CD4-positive, alpha-beta T cell treated with Interleukin-12 subunit alpha and Interleukin-12 subunit beta, for 1 hour (primary cell): Measurements from ENCODE around the gene PLD1.
"Not testable (repeated sequence)": the region's sequence is repeated elsewhere in the genome, so short reads cannot be mapped to it uniquely, and the experiment has no call there.

Source experiments
- DNase-seq: peaks from one replicate; pipeline ENCODE4 v3.0.0-alpha.2; 2020

Gene PLD1

DNA sequence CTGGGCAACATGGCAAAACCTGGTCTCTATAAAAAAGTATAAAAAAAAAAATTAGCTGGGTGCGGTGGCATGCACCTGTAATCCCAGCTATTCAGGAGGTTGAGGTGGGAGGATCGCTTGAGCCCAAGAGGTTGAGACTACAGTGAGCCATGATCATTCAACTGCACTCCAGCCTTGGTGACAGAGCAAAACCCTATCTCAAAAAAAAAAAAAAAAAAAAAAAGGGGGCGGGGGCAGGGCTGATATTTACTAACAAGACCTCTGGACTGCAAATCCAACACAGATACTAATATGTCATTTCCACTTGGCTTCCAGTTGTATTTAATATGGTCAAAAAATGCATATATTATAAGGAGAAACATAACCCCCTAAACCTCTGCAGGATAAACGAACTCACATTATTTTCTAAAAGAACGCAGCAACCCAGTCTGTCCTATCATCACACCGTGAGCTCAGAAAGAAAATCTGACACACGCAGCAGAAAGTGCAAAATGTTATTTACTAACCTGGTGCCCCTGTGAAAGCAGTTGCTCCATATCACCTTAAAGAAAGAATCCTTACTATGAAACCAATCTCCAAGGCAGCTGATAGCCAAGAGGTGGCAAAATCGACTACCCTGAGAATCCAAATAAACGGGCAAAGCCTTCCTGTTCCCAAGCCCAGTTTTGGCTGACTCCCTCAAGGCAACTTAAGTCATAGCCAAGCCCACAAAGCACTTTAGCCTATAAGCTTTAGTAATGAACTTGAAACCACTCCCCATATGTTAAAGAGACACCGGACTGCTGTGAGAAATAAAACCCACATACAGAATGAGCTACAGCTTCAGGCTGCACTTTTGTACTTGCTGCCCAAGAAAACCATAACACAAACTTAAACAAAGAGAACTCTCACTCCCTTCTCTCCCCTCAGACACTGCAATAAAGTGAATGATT is 39.3 kb downstream of the PLD1 start:
- DNase-seq: no peak

DNA sequence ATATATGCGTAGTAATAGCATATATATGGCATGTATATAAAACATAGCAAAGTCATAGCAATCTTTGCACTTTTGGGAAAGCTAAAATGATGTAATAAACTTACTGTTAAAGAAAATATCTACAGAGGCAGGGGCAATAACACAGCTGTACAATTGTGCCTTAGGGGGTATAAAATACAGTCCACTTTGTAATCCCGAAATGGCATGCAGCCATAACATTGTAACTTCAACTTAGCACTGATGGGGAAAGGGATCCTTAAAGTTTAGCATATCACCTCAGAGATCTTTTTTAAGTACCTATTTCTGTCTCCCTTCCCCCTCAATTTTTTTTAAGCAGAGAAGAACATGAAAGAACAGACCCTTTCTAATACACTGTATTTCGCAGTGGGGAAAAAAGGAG is 40.8 kb downstream of the PLD1 start:
- no peak for DNase-seq

DNA sequence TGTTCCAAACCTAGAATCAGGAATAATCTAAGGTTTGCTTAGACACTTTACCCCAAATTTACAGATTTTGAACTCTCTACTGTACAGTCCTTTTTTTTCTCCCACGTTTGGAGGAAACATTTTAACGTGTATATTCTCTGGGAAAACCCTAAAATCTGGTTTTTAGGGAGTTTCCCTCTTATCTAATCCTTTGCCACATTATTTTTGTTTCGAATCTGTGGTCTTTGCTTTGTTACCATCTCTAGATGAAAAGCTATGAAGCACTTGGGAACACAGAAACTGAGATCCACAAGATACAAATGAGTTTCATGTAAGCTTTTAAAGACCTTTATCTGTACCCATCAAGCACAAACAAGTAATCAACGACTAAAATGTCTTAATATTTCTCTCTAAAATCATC is 41.3 kb downstream of the PLD1 start:
- no peak for DNase-seq

DNA sequence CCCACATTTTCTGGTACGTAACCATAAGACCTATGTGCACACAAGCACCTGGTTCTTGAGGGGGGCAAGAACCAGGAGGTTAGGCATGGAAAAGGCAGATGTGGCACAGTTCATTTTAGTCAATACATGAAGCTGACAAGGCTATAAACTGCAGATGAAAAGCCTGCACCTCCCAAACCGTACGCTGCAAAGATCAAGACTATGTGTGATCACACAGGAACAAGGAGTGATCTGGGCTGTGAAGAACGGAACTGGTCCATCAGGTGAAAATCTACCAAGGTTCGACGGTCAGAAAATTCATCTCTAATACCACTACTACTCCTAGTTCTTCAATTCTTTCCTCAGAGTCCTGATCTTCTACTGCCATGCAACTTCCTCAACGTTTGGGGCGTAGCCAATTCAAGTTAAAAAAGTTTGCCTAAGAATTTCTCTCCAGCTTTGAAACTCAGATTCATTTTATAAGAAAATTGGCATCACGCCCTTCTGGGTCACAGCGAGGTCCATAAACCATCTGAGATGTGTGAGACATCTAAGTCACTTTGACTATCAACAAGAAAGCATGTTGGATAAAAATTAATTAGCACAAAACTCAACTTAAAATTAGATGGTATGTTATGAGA is 41.9 kb downstream of the PLD1 start:
- DNase-seq: no peak

DNA sequence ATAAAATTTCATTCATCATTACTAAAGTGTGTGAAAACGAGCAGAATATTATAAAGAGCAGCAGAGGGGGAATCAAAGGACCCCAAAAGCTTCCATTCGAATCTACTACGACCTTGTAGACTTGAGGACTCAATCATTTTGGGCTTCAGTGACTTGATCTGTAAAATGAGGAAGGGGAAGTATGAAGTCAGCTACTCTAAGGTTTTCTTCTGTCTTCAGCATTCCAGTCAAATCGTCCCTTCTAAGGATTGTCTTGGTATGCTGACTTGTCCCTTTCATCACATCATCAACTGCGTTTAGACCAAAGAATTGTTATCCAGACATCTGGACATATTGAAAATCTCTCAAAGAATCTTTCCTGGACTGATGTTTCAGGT is 44.8 kb downstream of the PLD1 start:
- DNase-seq: no peak

- DNase-seq: no peak
Observed at GRCh38 chr3:171763392-171763791, 46.9 kb downstream of the PLD1 start.

- DNase-seq: no peak
Observed at GRCh38 chr3:171760477-171760876, 49.8 kb downstream of the PLD1 start.

GRCh38 chr3:171758109-171758508 is 52.2 kb downstream of the PLD1 start:
- no peak for DNase-seq

DNA sequence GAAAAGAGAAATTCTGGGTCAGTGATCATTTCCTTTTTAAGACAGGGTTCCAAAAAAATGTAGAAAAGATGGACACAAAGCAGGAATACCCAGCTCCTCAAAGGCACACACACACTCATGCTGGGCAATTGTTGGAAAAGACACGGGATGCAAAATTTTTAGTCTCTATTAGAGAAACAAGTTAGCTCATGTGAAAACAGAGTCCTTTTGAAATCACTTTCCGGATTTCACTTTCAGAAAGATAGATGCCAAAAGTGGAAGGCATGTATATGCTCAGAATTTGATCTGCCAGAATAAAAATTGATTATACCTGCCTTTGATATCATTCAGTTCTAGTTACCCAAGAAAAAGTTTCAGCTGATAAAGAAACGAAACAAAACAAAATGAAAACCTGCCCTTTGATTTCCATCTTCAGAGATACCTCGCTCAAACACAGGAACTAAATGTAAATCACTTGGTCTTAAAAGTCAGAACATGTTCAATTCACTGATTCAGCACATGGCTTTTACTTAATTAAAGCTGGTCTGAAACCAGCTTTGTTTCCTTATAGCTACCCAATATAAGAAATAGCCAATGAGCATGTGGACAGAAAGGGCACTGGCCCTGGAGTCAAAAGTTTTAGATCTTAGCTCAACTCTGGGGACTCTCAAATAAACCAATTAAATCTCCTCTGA is 52.8 kb downstream of the PLD1 start:
- no peak for DNase-seq

DNA sequence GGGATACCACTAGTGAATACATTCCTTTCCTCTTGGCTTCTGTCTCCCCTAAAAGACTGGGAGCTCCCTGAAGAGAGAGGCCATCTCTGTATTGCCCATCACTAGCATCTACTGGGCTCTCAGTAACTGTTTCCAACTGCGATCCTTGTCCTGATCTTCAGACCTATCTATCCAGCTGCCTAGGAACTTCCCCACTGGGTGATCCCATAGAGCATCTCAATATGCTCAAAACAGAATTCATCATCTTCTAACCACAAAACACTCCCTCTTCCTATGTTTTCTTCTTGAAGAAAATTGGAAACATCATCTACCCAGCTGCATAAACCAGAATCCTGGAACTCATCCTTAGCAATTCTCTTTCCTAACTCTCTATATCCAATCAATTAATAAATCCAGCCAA is 54.6 kb downstream of the PLD1 start:
- DNase-seq: no peak

DNA sequence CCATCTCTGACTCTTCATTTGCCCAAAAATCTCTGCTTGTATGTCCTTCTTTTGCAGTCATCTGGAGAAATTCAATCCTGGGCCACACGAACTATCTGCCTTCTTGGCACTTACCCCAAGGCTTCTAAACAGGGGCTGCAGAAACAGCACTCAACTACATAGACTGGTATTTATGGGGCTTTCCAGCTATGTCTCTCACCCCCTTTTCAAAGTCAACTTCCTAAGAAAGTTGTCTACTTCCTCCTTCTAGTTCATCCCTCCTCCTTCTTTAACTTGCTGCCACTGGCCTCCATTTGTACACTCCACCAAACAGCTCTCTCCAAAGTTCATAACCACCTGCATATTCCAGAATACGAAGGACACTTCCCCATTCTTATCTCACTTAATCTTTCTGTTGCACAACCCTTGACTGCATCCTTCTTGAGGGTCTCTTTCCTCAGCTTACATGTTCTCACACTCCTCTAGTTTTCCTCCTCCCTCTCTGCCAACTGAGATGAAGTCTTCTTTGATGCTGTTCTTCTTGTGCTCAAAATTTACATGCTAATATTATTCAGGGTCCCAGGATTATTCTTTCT is 55.2 kb downstream of the PLD1 start:
- DNase-seq: no peak

DNA sequence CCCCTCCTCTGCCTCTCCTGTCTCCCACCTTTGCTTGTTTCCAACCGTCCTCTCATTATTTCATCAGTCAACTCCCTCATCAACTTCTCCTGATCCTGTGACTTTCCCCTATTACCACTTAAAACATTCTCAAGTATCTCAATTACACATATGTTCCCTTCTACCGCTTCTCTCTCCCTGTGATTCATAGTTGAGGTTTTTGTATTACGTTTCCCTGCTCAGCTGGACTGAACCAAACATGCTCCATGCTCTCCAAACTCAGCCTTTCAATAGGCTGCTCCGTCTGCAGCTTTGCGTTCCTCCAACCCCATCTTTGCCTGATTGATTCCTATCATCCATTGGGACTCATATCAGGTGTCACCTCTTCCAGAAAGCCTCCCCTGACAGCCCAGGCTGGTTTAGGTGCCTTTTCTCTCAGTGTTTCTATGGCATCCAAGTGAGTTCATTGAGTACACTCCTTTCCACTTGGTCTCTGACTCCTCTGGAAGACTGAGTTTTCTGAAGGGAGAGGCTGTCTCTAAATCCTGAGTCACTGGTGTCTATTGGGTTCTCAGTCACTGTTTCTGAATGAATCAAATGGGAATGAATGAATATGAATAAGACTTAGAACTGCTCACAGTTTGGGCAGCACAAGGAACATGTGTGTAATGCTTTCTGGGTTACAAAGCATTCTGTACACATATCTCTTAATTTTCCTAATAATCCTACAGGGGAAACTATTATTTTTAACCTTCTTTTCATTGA is 56.4 kb downstream of the PLD1 start:
- DNase-seq: no peak

DNA sequence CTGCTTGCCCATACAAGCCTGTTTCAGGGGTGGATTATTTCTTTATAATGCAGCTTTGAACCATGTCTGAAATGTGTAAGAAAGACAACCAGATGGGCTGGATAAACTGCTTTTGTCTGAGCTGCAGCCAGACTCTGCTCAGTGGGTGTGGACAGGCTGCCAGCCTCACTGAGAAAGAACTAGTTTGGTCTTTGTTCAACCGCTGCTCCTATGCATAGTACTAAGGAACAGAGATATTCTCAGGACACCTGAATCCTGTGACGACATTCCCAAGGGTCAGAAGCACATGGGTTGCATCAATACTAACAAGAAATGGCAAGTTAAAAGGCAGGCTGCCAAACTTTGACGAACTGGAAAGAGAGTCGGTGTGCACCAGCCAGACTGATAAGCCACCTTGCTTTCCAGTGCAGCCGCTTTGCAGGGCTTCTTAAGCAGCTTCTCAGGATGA is 57.2 kb downstream of the PLD1 start:
- no peak for DNase-seq

GRCh38 chr3:171752329-171752728 is 58.0 kb downstream of the PLD1 start:
- no peak for DNase-seq

- DNase-seq: no peak
Observed at GRCh38 chr3:171749124-171749523, 61.2 kb downstream of the PLD1 start.

GRCh38 chr3:171748064-171748924 is 62.0 kb downstream of the PLD1 start:
- DNase-seq: no peak

GRCh38 chr3:171747223-171747920 is 62.9 kb downstream of the PLD1 start:
- DNase-seq: no peak

DNA sequence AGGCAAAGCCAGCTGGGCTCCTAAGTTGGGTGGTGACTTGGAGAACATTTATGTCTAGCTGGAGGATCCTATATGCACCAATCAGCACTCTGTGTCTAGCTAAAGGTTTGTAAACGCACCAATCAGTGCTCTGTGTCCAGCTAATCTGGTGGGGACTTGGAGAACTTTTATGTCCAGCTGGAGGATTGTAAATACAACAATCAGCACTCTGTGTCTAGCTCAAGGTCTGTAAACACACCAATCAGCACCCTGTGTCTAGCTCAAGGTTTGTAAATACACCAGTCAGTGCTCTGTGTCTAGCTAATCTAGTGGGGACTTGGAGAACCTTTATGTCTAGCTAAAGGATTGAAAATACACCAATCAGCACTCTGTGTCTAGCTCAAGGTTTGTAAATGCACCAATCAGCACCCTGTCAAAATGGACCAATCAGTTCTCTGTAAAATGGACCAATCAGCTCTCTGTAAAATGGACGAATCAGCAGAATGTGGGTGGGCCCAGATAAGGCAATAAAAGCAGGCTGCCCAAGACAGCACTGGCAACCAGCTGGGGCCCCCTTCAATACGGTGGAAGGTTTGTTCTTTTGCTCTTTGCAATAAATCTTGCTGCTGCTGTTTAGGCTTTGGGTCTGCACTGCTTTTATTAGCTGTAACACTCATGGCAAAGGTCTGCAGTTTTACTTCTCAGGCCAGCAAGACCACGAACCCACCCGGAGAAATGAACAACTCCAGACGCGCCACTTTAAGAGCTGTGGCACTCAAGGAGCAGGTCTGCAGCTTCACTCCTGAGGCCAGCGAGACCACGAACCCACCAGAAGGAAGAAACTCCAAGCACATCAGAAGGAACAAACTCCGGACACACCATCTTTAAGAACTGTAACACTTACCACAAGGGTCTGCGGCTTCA is 63.7 kb downstream of the PLD1 start:
- not testable (repeated sequence) for DNase-seq

- no peak for DNase-seq
Observed at GRCh38 chr3:171745577-171746319, 64.5 kb downstream of the PLD1 start.
